SK-N-SH treated with all-trans-retinoic acid at 6 μM for 48 hours (cell line): Measurements from ENCODE around the gene DNAJC6.
"Not testable (repeated sequence)": the region's sequence is repeated elsewhere in the genome, so short reads cannot be mapped to it uniquely, and the experiment has no call there.

ENCODE experiments used
- ATAC-seq: fragments of 200-7000 bp; cut with Tn5 transposase; 3 replicates; pipeline ENCODE4 v1.9.1; 2020; ENCODE audit warnings: mild to moderate bottlenecking, moderate library complexity
- ARNTL ChIP-seq: fragments of 450-650 bp; formaldehyde crosslinking; IDR thresholded peaks from 2 replicates; pipeline ENCODE4 v1.5.0; 2020; ENCODE audit warnings: low read depth, mild to moderate bottlenecking, moderate library complexity, borderline replicate concordance
- BACH2 ChIP-seq: fragments of 250-450 bp; sonication (Bioruptor Pico); IDR thresholded peaks from 2 replicates; pipeline ENCODE4 v1.9.0; 2021; ENCODE audit warnings: mild to moderate bottlenecking, borderline replicate concordance
- CSDC2 ChIP-seq: fragments of 250-450 bp; sonication (Bioruptor Pico); IDR thresholded peaks from 2 replicates; pipeline ENCODE4 v1.5.0; 2020; ENCODE audit warnings: mild to moderate bottlenecking, moderate library complexity
- ESRRG ChIP-seq: fragments of 250-450 bp; sonication (Bioruptor Pico); IDR thresholded peaks from 2 replicates; pipeline ENCODE4 v1.6.1; 2021; ENCODE audit warnings: mild to moderate bottlenecking
- GLIS3 ChIP-seq: fragments of 250-450 bp; sonication (Bioruptor Pico); IDR thresholded peaks from 2 replicates; pipeline ENCODE4 v1.5.0; 2020; ENCODE audit warnings: mild to moderate bottlenecking, moderate library complexity
- ISL1 ChIP-seq: fragments of 250-450 bp; sonication (Bioruptor Pico); IDR thresholded peaks from 2 replicates; pipeline ENCODE4 v2.1.2; 2022; ENCODE audit warnings: mild to moderate bottlenecking, moderate library complexity
- OSR1 ChIP-seq: fragments of 250-450 bp; sonication (Bioruptor Pico); IDR thresholded peaks from 2 replicates; pipeline ENCODE4 v1.8.0; 2022; ENCODE audit warnings: moderate library complexity, mild to moderate bottlenecking, inconsistent platforms
- PPARA ChIP-seq: fragments of 250-450 bp; sonication (Bioruptor Pico); IDR thresholded peaks from 2 replicates; pipeline ENCODE4 v1.5.0; 2020; ENCODE audit warnings: mild to moderate bottlenecking, borderline replicate concordance
- RARB ChIP-seq: fragments of 250-450 bp; sonication (Bioruptor Pico); IDR thresholded peaks from 2 replicates; pipeline ENCODE4 v1.8.0; 2021; ENCODE audit warnings: mild to moderate bottlenecking, moderate library complexity
- SNAI2 ChIP-seq: fragments of 250-450 bp; sonication (Bioruptor Pico); IDR thresholded peaks from 2 replicates; pipeline ENCODE4 v1.5.0; 2020; ENCODE audit warnings: mild to moderate bottlenecking, moderate library complexity
- TCF4 ChIP-seq: fragments of 250-450 bp; sonication (Bioruptor Pico); IDR thresholded peaks from 2 replicates; pipeline ENCODE4 v1.8.0; 2021; ENCODE audit warnings: mild to moderate bottlenecking, moderate library complexity, borderline replicate concordance
- ZC3H10 ChIP-seq: fragments of 250-450 bp; sonication (Bioruptor Pico); IDR thresholded peaks from 2 replicates; pipeline ENCODE4 v1.5.1; 2021; ENCODE audit warnings: mild to moderate bottlenecking, moderate library complexity
- ZFP3 ChIP-seq: fragments of 250-450 bp; sonication (Bioruptor Pico); IDR thresholded peaks from 2 replicates; pipeline ENCODE4 v1.5.0; 2020; ENCODE audit warnings: mild to moderate bottlenecking, moderate library complexity
- ZFP30 ChIP-seq: fragments of 450-650 bp; formaldehyde crosslinking; IDR thresholded peaks from 2 replicates; pipeline ENCODE4 v1.5.0; 2022; ENCODE audit warnings: mild to moderate bottlenecking, moderate library complexity
- ZNF565 ChIP-seq: fragments of 450-650 bp; formaldehyde crosslinking; conservative IDR thresholded peaks from 2 replicates; pipeline ENCODE4 v1.5.0; 2020; ENCODE audit warnings: low read depth, mild to moderate bottlenecking, moderate library complexity
- ZNF70 ChIP-seq: fragments of 450-650 bp; formaldehyde crosslinking; IDR thresholded peaks from 2 replicates; pipeline ENCODE4 v1.5.0; 2020; ENCODE audit warnings: mild to moderate bottlenecking, moderate library complexity
- ZNF8 ChIP-seq: fragments of 450-650 bp; formaldehyde crosslinking; IDR thresholded peaks from 2 replicates; pipeline ENCODE4 v1.5.0; 2020; ENCODE audit warnings: mild to moderate bottlenecking, moderate library complexity
- TF ChIP-seq, protein P1 (sequence below): fragments of 250-450 bp; sonication (Bioruptor Pico); IDR thresholded peaks from 2 replicates; pipeline ENCODE4 v1.5.1; 2020; ENCODE audit warnings: low read depth, mild to moderate bottlenecking, moderate library complexity
- TF ChIP-seq, protein P2 (sequence below): fragments of 250-450 bp; sonication (Bioruptor Pico); IDR thresholded peaks from 2 replicates; pipeline ENCODE4 v1.5.0; 2020; ENCODE audit warnings: mild to moderate bottlenecking, moderate library complexity
- TF ChIP-seq, protein P3 (sequence below): fragments of 250-450 bp; sonication (Bioruptor Pico); IDR thresholded peaks from 2 replicates; pipeline ENCODE4 v1.8.0; 2021; ENCODE audit warnings: low read depth, mild to moderate bottlenecking, moderate library complexity, borderline replicate concordance
- TF ChIP-seq, protein P4 (sequence below): fragments of 250-450 bp; sonication (Bioruptor Pico); IDR thresholded peaks from 2 replicates; pipeline ENCODE4 v1.8.0; 2020; ENCODE audit warnings: mild to moderate bottlenecking, moderate library complexity, borderline replicate concordance
- TF ChIP-seq, protein P5 (sequence below): fragments of 250-450 bp; sonication (Bioruptor Pico); IDR thresholded peaks from 2 replicates; pipeline ENCODE4 v1.5.1; 2021; ENCODE audit warnings: mild to moderate bottlenecking, moderate library complexity

DNAJC6 gene

DNA sequence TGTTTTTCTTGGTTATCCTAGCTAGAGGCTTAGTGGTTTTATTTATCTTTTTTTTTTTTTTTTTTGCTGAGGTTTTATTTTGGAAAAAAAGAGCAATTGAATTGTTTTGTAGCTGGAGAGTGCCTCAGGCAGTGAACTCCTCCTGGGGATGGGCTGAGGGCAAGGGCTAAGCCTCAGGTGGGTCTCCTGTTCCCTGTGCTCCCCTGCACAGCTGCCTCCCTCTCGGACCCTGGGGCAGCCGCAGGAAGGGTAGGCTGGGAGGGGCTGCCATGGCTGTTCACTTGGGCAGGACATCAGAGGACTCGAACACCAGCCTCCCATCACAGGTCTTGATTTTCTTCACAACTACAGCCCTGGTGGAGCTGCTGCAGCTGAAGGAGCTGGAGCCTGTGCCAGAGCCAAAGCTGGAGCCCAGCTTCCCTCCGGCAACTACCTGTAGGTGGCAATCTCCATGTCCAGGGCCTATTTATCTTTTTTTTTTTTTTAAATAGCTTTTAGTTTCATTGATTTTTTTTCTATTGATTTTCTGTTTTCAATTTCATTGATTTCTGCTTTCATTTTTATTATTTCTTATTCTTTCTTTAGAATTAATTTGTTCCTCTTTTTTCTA lies 140.0 kb downstream of the DNAJC6 start:
- ATAC-seq = no peak
- TF ChIP-seq PPARA (CRISPR knock-in tag) = no peak
- no peak for TF ChIP-seq CSDC2 (CRISPR knock-in tag)
- no peak for TF ChIP-seq ZC3H10 (CRISPR knock-in tag)
- TF ChIP-seq GLIS3 (CRISPR knock-in tag) = no peak
- TF ChIP-seq, protein P1, sequence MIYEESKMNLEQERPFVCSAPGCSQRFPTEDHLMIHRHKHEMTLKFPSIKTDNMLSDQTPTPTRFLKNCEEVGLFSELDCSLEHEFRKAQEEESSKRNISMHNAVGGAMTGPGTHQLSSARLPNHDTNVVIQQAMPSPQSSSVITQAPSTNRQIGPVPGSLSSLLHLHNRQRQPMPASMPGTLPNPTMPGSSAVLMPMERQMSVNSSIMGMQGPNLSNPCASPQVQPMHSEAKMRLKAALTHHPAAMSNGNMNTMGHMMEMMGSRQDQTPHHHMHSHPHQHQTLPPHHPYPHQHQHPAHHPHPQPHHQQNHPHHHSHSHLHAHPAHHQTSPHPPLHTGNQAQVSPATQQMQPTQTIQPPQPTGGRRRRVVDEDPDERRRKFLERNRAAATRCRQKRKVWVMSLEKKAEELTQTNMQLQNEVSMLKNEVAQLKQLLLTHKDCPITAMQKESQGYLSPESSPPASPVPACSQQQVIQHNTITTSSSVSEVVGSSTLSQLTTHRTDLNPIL (CRISPR knock-in tag) = no peak
- TF ChIP-seq ZFP30 = no peak
- TF ChIP-seq RARB (CRISPR knock-in tag) = no peak

DNA sequence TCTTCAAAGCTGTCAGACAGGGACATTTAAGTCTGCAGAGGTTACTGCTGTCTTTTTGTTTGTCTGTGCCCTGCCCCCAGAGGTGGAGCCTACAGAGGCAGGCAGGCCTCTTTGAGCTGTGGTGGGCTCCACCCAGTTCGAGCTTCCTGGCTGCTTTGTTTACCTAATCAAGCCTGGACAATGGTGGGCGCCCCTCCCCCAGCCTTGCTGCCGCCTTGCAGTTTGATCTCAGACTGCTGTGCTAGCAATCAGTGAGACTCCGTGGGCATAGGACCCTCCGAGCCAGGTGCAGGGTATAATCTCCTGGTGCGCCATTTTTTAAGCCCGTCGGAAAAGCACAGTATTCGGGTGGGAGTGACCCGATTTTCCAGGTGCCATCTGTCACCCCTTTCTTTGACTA lies 146.3 kb downstream of the DNAJC6 start:
- not testable (repeated sequence) for ATAC-seq

DNA sequence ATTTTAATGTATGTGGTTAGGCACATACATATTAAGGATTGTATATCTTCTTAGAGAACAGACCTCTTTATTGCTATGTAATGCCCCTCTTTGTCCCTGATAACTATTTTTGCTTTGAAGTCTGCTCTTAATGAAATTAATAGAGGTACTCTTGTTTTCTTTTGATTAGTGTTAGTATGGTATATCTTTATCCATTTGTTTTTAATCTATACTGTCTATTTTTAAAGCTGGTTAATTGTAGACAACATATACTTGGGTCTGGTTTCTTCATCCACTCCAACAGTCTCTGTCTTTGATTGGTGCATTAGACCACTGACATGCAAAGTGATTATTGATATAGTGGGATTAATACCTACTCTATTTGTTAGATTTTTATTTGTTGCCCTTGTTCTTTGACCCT lies 147.1 kb downstream of the DNAJC6 start:
- TF ChIP-seq SNAI2 (CRISPR knock-in tag) (no peak), ZFP30 (no peak), ESRRG (no peak), CSDC2 (CRISPR knock-in tag) (no peak), ZNF70 (CRISPR knock-in tag) (no peak), ZFP3 (no peak), ZC3H10 (CRISPR knock-in tag) (no peak), TCF4 (CRISPR knock-in tag) (no peak), BACH2 (CRISPR knock-in tag) (no peak), ISL1 (CRISPR knock-in tag) (no peak), GLIS3 (CRISPR knock-in tag) (no peak), ZNF8 (CRISPR knock-in tag) (no peak), OSR1 (CRISPR knock-in tag) (no peak), ZNF565 (CRISPR knock-in tag) (no peak), RARB (CRISPR knock-in tag) (no peak)
- TF ChIP-seq, protein P2, sequence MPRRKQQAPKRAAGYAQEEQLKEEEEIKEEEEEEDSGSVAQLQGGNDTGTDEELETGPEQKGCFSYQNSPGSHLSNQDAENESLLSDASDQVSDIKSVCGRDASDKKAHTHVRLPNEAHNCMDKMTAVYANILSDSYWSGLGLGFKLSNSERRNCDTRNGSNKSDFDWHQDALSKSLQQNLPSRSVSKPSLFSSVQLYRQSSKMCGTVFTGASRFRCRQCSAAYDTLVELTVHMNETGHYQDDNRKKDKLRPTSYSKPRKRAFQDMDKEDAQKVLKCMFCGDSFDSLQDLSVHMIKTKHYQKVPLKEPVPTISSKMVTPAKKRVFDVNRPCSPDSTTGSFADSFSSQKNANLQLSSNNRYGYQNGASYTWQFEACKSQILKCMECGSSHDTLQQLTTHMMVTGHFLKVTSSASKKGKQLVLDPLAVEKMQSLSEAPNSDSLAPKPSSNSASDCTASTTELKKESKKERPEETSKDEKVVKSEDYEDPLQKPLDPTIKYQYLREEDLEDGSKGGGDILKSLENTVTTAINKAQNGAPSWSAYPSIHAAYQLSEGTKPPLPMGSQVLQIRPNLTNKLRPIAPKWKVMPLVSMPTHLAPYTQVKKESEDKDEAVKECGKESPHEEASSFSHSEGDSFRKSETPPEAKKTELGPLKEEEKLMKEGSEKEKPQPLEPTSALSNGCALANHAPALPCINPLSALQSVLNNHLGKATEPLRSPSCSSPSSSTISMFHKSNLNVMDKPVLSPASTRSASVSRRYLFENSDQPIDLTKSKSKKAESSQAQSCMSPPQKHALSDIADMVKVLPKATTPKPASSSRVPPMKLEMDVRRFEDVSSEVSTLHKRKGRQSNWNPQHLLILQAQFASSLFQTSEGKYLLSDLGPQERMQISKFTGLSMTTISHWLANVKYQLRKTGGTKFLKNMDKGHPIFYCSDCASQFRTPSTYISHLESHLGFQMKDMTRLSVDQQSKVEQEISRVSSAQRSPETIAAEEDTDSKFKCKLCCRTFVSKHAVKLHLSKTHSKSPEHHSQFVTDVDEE (CRISPR knock-in tag) = no peak
- TF ChIP-seq, protein P1 (CRISPR knock-in tag) = no peak
- TF ChIP-seq, protein P3, sequence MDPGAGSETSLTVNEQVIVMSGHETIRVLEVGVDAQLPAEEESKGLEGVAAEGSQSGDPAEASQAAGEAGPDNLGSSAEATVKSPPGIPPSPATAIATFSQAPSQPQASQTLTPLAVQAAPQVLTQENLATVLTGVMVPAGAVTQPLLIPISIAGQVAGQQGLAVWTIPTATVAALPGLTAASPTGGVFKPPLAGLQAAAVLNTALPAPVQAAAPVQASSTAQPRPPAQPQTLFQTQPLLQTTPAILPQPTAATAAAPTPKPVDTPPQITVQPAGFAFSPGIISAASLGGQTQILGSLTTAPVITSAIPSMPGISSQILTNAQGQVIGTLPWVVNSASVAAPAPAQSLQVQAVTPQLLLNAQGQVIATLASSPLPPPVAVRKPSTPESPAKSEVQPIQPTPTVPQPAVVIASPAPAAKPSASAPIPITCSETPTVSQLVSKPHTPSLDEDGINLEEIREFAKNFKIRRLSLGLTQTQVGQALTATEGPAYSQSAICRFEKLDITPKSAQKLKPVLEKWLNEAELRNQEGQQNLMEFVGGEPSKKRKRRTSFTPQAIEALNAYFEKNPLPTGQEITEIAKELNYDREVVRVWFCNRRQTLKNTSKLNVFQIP (CRISPR knock-in tag) = no peak
- TF ChIP-seq, all 23 proteins: peak for 0
- no peak for ATAC-seq

DNA sequence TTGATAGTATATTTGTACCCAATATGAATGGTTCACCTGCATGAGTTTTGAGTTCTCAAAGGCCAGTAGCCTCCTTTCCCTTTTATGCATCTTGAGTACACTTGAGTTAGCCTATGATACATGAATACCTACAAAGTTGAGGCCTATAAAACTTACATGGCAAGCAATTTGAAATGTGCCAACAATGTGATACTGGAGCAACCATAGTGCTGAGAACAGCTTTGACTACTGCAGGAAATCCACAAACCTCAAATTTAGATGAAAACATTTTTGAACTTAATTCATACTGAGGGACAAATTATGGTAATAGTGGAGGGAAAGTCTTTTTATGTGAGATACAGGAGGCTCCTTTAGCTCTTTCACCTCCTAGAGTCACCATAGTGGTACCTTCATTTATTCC lies 148.5 kb downstream of the DNAJC6 start:
- no peak for TF ChIP-seq ZNF8 (CRISPR knock-in tag)
- no peak for TF ChIP-seq TCF4 (CRISPR knock-in tag)
- TF ChIP-seq ZNF70 (CRISPR knock-in tag) = no peak
- TF ChIP-seq ZFP30 = no peak
- TF ChIP-seq, protein P3 (CRISPR knock-in tag) = no peak
- no peak for TF ChIP-seq OSR1 (CRISPR knock-in tag)
- TF ChIP-seq BACH2 (CRISPR knock-in tag) = no peak
- TF ChIP-seq, protein P4, sequence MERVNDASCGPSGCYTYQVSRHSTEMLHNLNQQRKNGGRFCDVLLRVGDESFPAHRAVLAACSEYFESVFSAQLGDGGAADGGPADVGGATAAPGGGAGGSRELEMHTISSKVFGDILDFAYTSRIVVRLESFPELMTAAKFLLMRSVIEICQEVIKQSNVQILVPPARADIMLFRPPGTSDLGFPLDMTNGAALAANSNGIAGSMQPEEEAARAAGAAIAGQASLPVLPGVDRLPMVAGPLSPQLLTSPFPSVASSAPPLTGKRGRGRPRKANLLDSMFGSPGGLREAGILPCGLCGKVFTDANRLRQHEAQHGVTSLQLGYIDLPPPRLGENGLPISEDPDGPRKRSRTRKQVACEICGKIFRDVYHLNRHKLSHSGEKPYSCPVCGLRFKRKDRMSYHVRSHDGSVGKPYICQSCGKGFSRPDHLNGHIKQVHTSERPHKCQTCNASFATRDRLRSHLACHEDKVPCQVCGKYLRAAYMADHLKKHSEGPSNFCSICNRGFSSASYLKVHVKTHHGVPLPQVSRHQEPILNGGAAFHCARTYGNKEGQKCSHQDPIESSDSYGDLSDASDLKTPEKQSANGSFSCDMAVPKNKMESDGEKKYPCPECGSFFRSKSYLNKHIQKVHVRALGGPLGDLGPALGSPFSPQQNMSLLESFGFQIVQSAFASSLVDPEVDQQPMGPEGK = no peak
- TF ChIP-seq SNAI2 (CRISPR knock-in tag) = no peak
- TF ChIP-seq, protein P5, sequence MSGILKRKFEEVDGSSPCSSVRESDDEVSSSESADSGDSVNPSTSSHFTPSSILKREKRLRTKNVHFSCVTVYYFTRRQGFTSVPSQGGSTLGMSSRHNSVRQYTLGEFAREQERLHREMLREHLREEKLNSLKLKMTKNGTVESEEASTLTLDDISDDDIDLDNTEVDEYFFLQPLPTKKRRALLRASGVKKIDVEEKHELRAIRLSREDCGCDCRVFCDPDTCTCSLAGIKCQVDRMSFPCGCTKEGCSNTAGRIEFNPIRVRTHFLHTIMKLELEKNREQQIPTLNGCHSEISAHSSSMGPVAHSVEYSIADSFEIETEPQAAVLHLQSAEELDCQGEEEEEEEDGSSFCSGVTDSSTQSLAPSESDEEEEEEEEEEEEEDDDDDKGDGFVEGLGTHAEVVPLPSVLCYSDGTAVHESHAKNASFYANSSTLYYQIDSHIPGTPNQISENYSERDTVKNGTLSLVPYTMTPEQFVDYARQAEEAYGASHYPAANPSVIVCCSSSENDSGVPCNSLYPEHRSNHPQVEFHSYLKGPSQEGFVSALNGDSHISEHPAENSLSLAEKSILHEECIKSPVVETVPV = no peak
- no peak for TF ChIP-seq ISL1 (CRISPR knock-in tag)
- TF ChIP-seq ARNTL (CRISPR knock-in tag) = no peak
- TF ChIP-seq ZC3H10 (CRISPR knock-in tag) = no peak
- ATAC-seq = no peak
